Suprapubic skin (tissue), 4 donors: ENCODE results near the gene PRADC1. TPM values are rescaled to one million over a fixed set of nuclear protein-coding genes. Genes with fewer than 3 reads are reported as not detected.

Source experiments
- DNase-seq, 2 donors: peaks; one replicate each; pipeline ENCODE4 v3.0.0-alpha.2; 2019; ENCODE audit warnings: low spot score in 2 of 2
- H3K27ac ChIP-seq: fragments of 200-600 bp; sonication (generic); one replicate; pipeline ENCODE4 v1.5.1; 2019
- H3K27me3 ChIP-seq: fragments of 200-600 bp; sonication (generic); one replicate; pipeline ENCODE4 v1.5.1; 2019
- H3K36me3 ChIP-seq: fragments of 200-600 bp; sonication (generic); one replicate; pipeline ENCODE4 v1.5.1; 2019
- H3K4me1 ChIP-seq: fragments of 200-600 bp; sonication (generic); one replicate; pipeline ENCODE4 v1.5.1; 2019
- H3K4me3 ChIP-seq: fragments of 200-600 bp; sonication (generic); one replicate; pipeline ENCODE4 v1.5.1; 2019; ENCODE audit warnings: mild to moderate bottlenecking
- H3K9me3 ChIP-seq: fragments of 200-600 bp; sonication (generic); one replicate; pipeline ENCODE4 v1.5.1; 2019
- CTCF ChIP-seq, 2 donors: fragments of 200-600 bp in 1 of 2; fragments of 450-650 bp in 1 of 2; sonication (generic) in 1 of 2; IDR thresholded peaks; one replicate each; pipeline ENCODE4 v1.5.1; 2016 to 2019; ENCODE audit warnings: antibody characterized with exemption in 2 of 2, mild to moderate bottlenecking in 1 of 2, moderate library complexity in 1 of 2
- EP300 ChIP-seq: sonication (generic); formaldehyde crosslinking; IDR thresholded peaks from one replicate; pipeline ENCODE4 v1.6.1; 2017; ENCODE audit warnings: antibody characterized with exemption
- POLR2A ChIP-seq, 2 donors: fragments of 450-650 bp; IDR thresholded peaks; one replicate each; pipeline ENCODE4 v1.6.1; 2017; ENCODE audit warnings: antibody characterized with exemption in 2 of 2, mild to moderate bottlenecking in 2 of 2, moderate library complexity in 2 of 2
- POLR2AphosphoS5 ChIP-seq, 3 donors: sonication (generic); formaldehyde crosslinking; IDR thresholded peaks; one replicate each; pipeline ENCODE4 v1.6.1; 2017; ENCODE audit warnings: antibody characterized with exemption in 3 of 3
- WGBS: methylation state at CpG from one replicate; pipeline ENCODE4 v1.1.5; 2018; 5-methylcytosine and 5-hydroxymethylcytosine counted together
- total RNA-seq, 4 donors: library from RNA; depleted of rRNA; stranded (reverse); fragments of >200 nt; gene quantifications; one replicate each; pipeline ENCODE4 v1.1.0, GENCODE V29; 2016

PRADC1 gene
- total RNA-seq, 4 donors from 2014 or later, result 7.4 to 34.8 (median 25.3) TPM

- Histone ChIP-seq H3K9me3 (no peaks in the 10 kb centered on the region), H3K27ac (peak within 1 kb of the TSS; percentile 95), H3K36me3 (peaks cover 15% of the 10 kb centered on the region), H3K27me3 (no peaks in the 10 kb centered on the region), H3K4me1 (peaks cover 32% of the 10 kb centered on the region), H3K4me3 (peak within 1 kb of the TSS; percentile 94)
- peak; percentile 93 to 94 for DNase-seq
- 0% methylated on average over 33 of the region's 69 CpGs for WGBS
- TF ChIP-seq POLR2AphosphoS5 (IDR thresholded peaks at IDR 0.05), result peak in 2 of 3 donors; percentile 38 to 65
- no peak for TF ChIP-seq CTCF (IDR thresholded peaks at IDR 0.05)
- TF ChIP-seq POLR2A (IDR thresholded peaks at IDR 0.05), result peak; percentile 23 to 77
- no peak for TF ChIP-seq EP300
Observed at GRCh38 chr2:73233932-73234832, 1.1 kb upstream of the PRADC1 start, which contains the start of gene CCT7. Gene CCT7 (plus strand): TSS chr2:73234308. CDS start chr2:73234379, 71 bp downstream.

- WGBS, result 3% methylated on average over 13 of the region's 37 CpGs
- no peak for TF ChIP-seq POLR2AphosphoS5 (IDR thresholded peaks at IDR 0.05)
- no peak for TF ChIP-seq POLR2A (IDR thresholded peaks at IDR 0.05)
- DNase-seq, result peak in 1 of 2 donors; percentile 77
- H3K4me3 ChIP-seq, result peak overlapping the region; percentile 94
- no peaks in the 10 kb centered on the region for H3K27me3 ChIP-seq
- H3K9me3 ChIP-seq, result no peaks in the 10 kb centered on the region
- H3K4me1 ChIP-seq, result peaks cover 32% of the 10 kb centered on the region
- peaks cover 25% of the 10 kb centered on the region for H3K36me3 ChIP-seq
- peak overlapping the region; percentile 95 for H3K27ac ChIP-seq
Observed at GRCh38 chr2:73232403-73233153, 461 bp downstream of the PRADC1 start.

- no peaks in the 10 kb centered on the region for H3K27me3 ChIP-seq
- TF ChIP-seq POLR2AphosphoS5 (IDR thresholded peaks at IDR 0.05) (no peak), EP300 (no peak), CTCF (IDR thresholded peaks at IDR 0.05) (no peak), POLR2A (IDR thresholded peaks at IDR 0.05) (no peak)
- no peak overlapping the region for H3K4me3 ChIP-seq
- H3K36me3 ChIP-seq, result peaks cover 65% of the 10 kb centered on the region
- DNase-seq, result no peak
- peaks cover 7% of the 10 kb centered on the region for H3K4me1 ChIP-seq
- 72% methylated on average over 14 of the region's 14 CpGs for WGBS
- H3K27ac ChIP-seq, result no peak overlapping the region
- H3K9me3 ChIP-seq, result no peaks in the 10 kb centered on the region
Observed at GRCh38 chr2:73228631-73229030, 4.4 kb downstream of the PRADC1 start.

GRCh38 chr2:73227086-73227485 is 6.0 kb downstream of the PRADC1 start:
- Histone ChIP-seq H3K4me3 (no peak overlapping the region), H3K9me3 (no peaks in the 10 kb centered on the region), H3K27ac (no peak overlapping the region), H3K27me3 (no peaks in the 10 kb centered on the region), H3K4me1 (no peaks in the 10 kb centered on the region), H3K36me3 (peaks cover 80% of the 10 kb centered on the region)
- DNase-seq, result no peak
- TF ChIP-seq EP300 (no peak), POLR2A (IDR thresholded peaks at IDR 0.05) (no peak), CTCF (IDR thresholded peaks at IDR 0.05) (no peak), POLR2AphosphoS5 (IDR thresholded peaks at IDR 0.05) (no peak)
- WGBS, result 79% methylated on average over 3 of the region's 3 CpGs

- DNase-seq, result no peak
- Histone ChIP-seq H3K4me1 (no peaks in the 10 kb centered on the region), H3K36me3 (peaks cover 93% of the 10 kb centered on the region), H3K4me3 (no peak overlapping the region), H3K27ac (no peak overlapping the region), H3K9me3 (no peaks in the 10 kb centered on the region), H3K27me3 (no peaks in the 10 kb centered on the region)
- 84% methylated on average over 7 of the region's 9 CpGs for WGBS
- TF ChIP-seq POLR2AphosphoS5 (IDR thresholded peaks at IDR 0.05) (no peak), POLR2A (IDR thresholded peaks at IDR 0.05) (no peak), CTCF (IDR thresholded peaks at IDR 0.05) (no peak), EP300 (no peak)
Observed at GRCh38 chr2:73225513-73226360, 7.3 kb downstream of the PRADC1 start.
